GM18870 (cell line): ENCODE measurements around the gene RARG.
"Not testable (repeated sequence)": the region's sequence is repeated elsewhere in the genome, so short reads cannot be mapped to it uniquely, and the experiment has no call there.

ENCODE experiments used
- ATAC-seq: cut with Tn5 transposase; IDR thresholded peaks from one replicate; pipeline ENCODE4 v1.9.1; 2021; ENCODE audit warnings: moderate library complexity; ENCODE audit not compliant: unreplicated experiment

RARG gene

GRCh38 chr12:53173085-53173715 is 58.8 kb downstream of the RARG start:
- no peak for ATAC-seq

- ATAC-seq = no peak
These were observed 59.7 kb downstream of the RARG start for GRCh38 chr12:53172352-53172751.

GRCh38 chr12:53171725-53172329 is 60.2 kb downstream of the RARG start:
- ATAC-seq = no peak

GRCh38 chr12:53170876-53171724 is 60.9 kb downstream of the RARG start:
- no peak for ATAC-seq

GRCh38 chr12:53170215-53170614 is 61.8 kb downstream of the RARG start:
- ATAC-seq = no peak

GRCh38 chr12:53169644-53170043 is 62.4 kb downstream of the RARG start:
- no peak for ATAC-seq

- ATAC-seq = no peak
These were observed 65.2 kb downstream of the RARG start for GRCh38 chr12:53166837-53167236.

- ATAC-seq = not testable (repeated sequence)
These were observed 69.0 kb downstream of the RARG start for GRCh38 chr12:53163008-53163407.

GRCh38 chr12:53161119-53161911 is 70.7 kb downstream of the RARG start:
- no peak for ATAC-seq

GRCh38 chr12:53160673-53161072 is 71.3 kb downstream of the RARG start:
- ATAC-seq = no peak
